ENCODE data around the gene ZBTB17.

ZBTB17 gene

DNA sequence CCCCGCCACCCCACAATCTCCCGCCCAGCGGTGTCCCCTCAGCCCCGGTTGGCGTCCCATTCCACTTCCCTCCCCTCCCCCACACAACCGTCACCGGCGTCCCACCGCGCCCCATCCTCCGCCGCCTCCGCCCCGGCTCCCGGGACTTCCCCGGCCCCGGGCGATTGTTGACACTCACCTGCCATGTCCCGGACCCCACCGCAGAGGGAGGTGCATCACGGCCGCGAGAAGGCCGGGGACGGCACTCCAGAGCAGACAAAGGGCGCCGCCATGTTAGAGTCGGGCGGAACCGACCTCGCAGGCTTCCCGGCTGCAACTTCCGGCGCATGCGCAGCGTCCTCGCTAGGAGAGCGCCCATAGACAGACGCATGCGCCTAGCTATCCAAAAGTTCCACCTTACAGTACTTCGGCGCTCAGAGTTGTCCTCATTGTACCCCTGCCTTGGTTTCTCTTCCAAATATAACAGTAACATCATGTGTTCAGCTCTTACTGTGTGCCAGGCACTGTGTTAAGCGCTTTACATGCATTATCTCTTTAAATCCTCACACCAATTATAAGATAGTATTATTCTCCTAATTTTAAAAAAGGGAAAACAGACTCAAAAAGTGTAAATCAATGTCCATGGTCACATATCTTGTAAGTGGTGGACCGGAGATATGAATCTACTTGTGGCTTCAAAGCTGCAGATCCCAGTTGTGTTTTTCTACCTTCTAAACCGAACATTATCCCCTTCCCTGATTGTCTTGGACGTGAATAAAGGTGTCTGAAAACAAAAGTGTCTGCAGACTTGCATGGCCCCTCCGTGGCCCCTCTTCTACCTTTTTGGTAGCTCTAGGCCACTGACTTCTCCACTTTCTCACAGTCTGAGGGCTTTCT, at the start of gene ZBTB17:
ZBTB17 (minus strand) TSS at position 297 of the 876 bp plus-strand sequence. CDS start 27,606 bp downstream, outside the sequence.
- TF ChIP-seq CREB1 (IDR thresholded peaks at IDR 0.05; ENCODE audit: low read depth) (peak; percentile 26; the same call in 1 of the 2 replicates), NFIC (IDR thresholded peaks at IDR 0.05) (no peak), TAF1 (IDR thresholded peaks at IDR 0.05; ENCODE audit: low read depth) (peak; percentile 84), YY1 (IDR thresholded peaks at IDR 0.05; ENCODE audit: low read depth) (peak; percentile 99), TEAD4 (IDR thresholded peaks at IDR 0.05) (no peak), TCF12 (IDR thresholded peaks at IDR 0.05; ENCODE audit: low read depth) (peak; percentile 68; the same call in 1 of the 2 replicates), MAX (IDR thresholded peaks at IDR 0.05) (peak; percentile 39; the same call in 1 of the 2 replicates), RAD21 (IDR thresholded peaks at IDR 0.05; ENCODE audit: low read depth) (no peak), EGR1 (IDR thresholded peaks at IDR 0.05) (no peak)

DNA sequence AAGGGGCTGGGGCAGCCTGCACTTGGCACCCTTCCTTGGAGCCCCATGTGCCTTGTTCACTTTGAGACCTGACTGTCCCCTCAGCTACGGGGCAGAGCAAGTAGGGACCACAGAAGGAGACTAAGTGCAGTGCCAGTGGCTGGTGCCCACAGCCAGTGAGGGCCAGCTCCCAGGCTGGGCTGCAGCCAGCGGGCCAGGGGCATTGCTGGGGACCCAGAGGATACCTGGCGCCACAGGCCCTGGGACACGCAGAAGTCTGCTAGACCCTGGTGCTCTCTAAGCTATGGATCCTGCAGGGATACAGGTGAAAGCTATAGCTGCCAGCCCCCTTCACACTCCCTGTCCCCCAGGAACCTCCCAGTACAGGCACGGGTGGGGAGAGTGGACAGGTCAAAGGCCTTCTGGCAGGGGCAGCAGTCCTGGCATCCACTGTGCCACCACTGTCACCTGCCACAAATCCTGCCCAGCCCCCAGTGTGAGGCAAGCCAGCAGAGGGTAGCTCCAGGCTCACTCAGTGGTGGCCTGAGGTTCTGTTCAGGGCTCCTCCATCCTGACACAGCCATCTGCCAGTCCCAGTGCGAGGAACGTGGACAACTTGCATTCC, 47.3 kb upstream of the ZBTB17 start:
- TF ChIP-seq, protein P1, sequence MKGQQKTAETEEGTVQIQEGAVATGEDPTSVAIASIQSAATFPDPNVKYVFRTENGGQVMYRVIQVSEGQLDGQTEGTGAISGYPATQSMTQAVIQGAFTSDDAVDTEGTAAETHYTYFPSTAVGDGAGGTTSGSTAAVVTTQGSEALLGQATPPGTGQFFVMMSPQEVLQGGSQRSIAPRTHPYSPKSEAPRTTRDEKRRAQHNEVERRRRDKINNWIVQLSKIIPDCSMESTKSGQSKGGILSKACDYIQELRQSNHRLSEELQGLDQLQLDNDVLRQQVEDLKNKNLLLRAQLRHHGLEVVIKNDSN (IDR thresholded peaks at IDR 0.05): no peak
- no peak for TF ChIP-seq TCF12 (IDR thresholded peaks at IDR 0.05; ENCODE audit: low read depth)
- TF ChIP-seq NFIC (IDR thresholded peaks at IDR 0.05): no peak
- TF ChIP-seq ZBTB7A (IDR thresholded peaks at IDR 0.05; ENCODE audit: low read depth): no peak
- no peak for TF ChIP-seq RAD21 (IDR thresholded peaks at IDR 0.05; ENCODE audit: low read depth)
- TF ChIP-seq CREB1 (IDR thresholded peaks at IDR 0.05; ENCODE audit: low read depth): no peak
- TF ChIP-seq EP300 (IDR thresholded peaks at IDR 0.05; ENCODE audit: borderline replicate concordance): no peak
- TF ChIP-seq, protein P2, sequence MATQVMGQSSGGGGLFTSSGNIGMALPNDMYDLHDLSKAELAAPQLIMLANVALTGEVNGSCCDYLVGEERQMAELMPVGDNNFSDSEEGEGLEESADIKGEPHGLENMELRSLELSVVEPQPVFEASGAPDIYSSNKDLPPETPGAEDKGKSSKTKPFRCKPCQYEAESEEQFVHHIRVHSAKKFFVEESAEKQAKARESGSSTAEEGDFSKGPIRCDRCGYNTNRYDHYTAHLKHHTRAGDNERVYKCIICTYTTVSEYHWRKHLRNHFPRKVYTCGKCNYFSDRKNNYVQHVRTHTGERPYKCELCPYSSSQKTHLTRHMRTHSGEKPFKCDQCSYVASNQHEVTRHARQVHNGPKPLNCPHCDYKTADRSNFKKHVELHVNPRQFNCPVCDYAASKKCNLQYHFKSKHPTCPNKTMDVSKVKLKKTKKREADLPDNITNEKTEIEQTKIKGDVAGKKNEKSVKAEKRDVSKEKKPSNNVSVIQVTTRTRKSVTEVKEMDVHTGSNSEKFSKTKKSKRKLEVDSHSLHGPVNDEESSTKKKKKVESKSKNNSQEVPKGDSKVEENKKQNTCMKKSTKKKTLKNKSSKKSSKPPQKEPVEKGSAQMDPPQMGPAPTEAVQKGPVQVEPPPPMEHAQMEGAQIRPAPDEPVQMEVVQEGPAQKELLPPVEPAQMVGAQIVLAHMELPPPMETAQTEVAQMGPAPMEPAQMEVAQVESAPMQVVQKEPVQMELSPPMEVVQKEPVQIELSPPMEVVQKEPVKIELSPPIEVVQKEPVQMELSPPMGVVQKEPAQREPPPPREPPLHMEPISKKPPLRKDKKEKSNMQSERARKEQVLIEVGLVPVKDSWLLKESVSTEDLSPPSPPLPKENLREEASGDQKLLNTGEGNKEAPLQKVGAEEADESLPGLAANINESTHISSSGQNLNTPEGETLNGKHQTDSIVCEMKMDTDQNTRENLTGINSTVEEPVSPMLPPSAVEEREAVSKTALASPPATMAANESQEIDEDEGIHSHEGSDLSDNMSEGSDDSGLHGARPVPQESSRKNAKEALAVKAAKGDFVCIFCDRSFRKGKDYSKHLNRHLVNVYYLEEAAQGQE (IDR thresholded peaks at IDR 0.05; ENCODE audit: low read depth): no peak
- TF ChIP-seq TEAD4 (IDR thresholded peaks at IDR 0.05): no peak
- TF ChIP-seq TAF1 (IDR thresholded peaks at IDR 0.05; ENCODE audit: low read depth): no peak
- no peak for TF ChIP-seq EGR1 (IDR thresholded peaks at IDR 0.05)
- TF ChIP-seq CEBPB (IDR thresholded peaks at IDR 0.05): no peak
- no peak for TF ChIP-seq FOXM1 (IDR thresholded peaks at IDR 0.05; ENCODE audit: borderline replicate concordance, low read depth)
- TF ChIP-seq MAX (IDR thresholded peaks at IDR 0.05): no peak
- TF ChIP-seq YY1 (IDR thresholded peaks at IDR 0.05; ENCODE audit: low read depth): no peak

DNA sequence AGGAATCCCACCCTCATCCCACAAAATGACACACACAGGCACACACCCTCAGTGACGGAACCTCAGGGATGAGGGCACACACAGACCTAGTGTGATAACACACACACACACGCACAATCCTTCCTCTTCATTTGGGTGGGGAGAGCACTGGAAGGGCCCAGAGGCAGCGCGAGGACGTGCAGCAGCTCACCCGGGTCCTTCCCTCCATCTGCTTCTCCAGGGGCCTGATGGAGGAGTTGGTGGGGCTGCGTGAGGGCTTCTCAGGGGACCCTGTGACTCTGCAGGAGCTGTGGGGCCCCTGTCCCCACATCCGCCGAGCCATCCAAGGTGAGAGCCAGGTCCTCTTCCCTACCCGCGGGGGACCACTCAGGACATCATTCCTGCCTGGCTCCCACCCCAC, 46.5 kb upstream of the ZBTB17 start:
- TF ChIP-seq FOXM1 (IDR thresholded peaks at IDR 0.05; ENCODE audit: borderline replicate concordance, low read depth) (no peak), CREB1 (IDR thresholded peaks at IDR 0.05; ENCODE audit: low read depth) (no peak), EGR1 (IDR thresholded peaks at IDR 0.05) (no peak), ZBTB7A (IDR thresholded peaks at IDR 0.05; ENCODE audit: low read depth) (no peak), TAF1 (IDR thresholded peaks at IDR 0.05; ENCODE audit: low read depth) (no peak), YY1 (IDR thresholded peaks at IDR 0.05; ENCODE audit: low read depth) (no peak), TEAD4 (IDR thresholded peaks at IDR 0.05) (no peak), TCF12 (IDR thresholded peaks at IDR 0.05; ENCODE audit: low read depth) (no peak), NFIC (IDR thresholded peaks at IDR 0.05) (no peak), RAD21 (IDR thresholded peaks at IDR 0.05; ENCODE audit: low read depth) (no peak), MAX (IDR thresholded peaks at IDR 0.05) (no peak), EP300 (IDR thresholded peaks at IDR 0.05; ENCODE audit: borderline replicate concordance) (no peak), CEBPB (IDR thresholded peaks at IDR 0.05) (no peak)
- TF ChIP-seq, protein P1 (IDR thresholded peaks at IDR 0.05): no peak
- TF ChIP-seq, protein P2 (IDR thresholded peaks at IDR 0.05; ENCODE audit: low read depth): no peak

DNA sequence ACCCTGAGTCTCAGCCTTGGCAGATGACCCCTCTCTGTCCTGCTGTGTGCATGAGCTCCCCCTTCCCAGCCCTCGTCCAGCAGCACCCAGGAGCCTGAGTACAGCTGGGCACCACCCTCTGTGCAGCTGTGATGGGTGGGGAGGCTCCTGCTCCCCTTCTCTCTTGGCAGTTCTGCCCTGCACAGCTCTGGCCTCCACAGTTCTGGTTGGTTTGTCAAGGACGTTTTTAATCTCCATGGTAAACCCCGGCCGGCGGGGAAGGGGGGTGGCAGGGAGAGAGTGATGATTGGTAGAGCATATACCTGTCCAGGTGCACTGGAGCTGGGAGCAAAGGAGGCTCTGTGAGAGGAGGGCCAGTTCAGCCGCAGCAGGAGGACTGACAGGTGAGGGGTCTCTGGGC, 45.8 kb upstream of the ZBTB17 start, which contains the start of gene CLCNKA:
CLCNKA (plus strand) TSS at position 356 of the 400 bp plus-strand sequence. CDS start 584 bp downstream, outside the sequence.
- TF ChIP-seq ZBTB7A (IDR thresholded peaks at IDR 0.05; ENCODE audit: low read depth): no peak
- no peak for TF ChIP-seq FOXM1 (IDR thresholded peaks at IDR 0.05; ENCODE audit: borderline replicate concordance, low read depth)

- TF ChIP-seq, protein P2 (IDR thresholded peaks at IDR 0.05; ENCODE audit: low read depth): no peak
- TF ChIP-seq RAD21 (IDR thresholded peaks at IDR 0.05; ENCODE audit: low read depth) (no peak), CEBPB (IDR thresholded peaks at IDR 0.05) (no peak), TEAD4 (IDR thresholded peaks at IDR 0.05) (no peak), TCF12 (IDR thresholded peaks at IDR 0.05; ENCODE audit: low read depth) (no peak), NFIC (IDR thresholded peaks at IDR 0.05) (no peak), EP300 (IDR thresholded peaks at IDR 0.05; ENCODE audit: borderline replicate concordance) (no peak), MAX (IDR thresholded peaks at IDR 0.05) (no peak), EGR1 (IDR thresholded peaks at IDR 0.05) (no peak)
These were observed 44.4 kb upstream of the ZBTB17 start for GRCh38 chr1:16020325-16020724.

Data from Ishikawa (cell line).